ENCODE data around the gene GABBR1. TPM values are rescaled to one million over a fixed set of nuclear protein-coding genes. Genes with fewer than 3 reads are reported as not detected.

Gene GABBR1
- total and polyA plus RNA-seq, 4 donors = 1.1 to 4.7 (median 1.4) TPM

DNA sequence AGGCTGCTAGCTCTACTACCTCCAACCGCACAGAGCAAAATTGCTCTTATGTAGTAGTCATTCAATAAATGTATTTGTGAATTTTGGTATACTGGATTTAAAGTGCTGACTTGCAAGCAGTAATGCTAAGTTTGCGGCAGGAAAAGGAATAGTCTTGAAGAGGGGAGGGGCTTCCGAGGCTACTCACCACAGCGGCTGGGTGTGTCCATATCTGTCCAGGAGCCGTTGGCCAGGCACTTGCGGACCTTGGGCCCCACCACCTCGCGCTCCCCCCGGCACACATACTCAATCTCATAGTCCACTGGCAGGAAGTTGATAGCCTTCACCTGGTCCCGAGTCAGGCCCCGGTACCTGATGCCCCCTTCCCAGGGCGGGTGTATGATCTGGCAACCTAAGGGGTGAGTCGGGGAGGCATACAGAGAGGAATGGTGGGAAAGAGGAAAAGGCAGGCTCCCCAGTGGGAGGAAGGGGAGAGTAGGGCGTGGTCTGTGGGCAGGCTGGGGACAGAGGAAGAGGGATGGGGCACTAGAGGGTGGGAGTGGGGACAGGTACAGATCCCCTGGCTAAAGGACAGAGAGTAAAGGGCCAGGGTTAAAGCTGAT lies 1.7 kb downstream of the GABBR1 start:
- no peak overlapping the region for H3K9ac ChIP-seq (ENCODE audit: low read depth in 1 of 2, low read length in 2 of 2)
- peaks cover 7 to 25% (median 14%) of the 10 kb centered on the region in 4 donors for H3K4me1 ChIP-seq (ENCODE audit: control insufficient read depth in 4 of 4, insufficient read depth in 4 of 4, low read length in 3 of 4)
- no peak overlapping the region for H3K4me3 ChIP-seq (ENCODE audit: low read depth in 1 of 3, low read length in 3 of 3)
- H3K36me3 ChIP-seq (ENCODE audit: control insufficient read depth in 4 of 4, insufficient read depth in 3 of 4, low read depth in 1 of 4, low read length in 3 of 4) = no peaks in the 10 kb centered on the region
- peaks cover 0 to 27% (median 1%) of the 10 kb centered on the region in 4 donors for H3K27me3 ChIP-seq (ENCODE audit: control insufficient read depth in 4 of 4, insufficient read depth in 4 of 4, low read length in 3 of 4)
- H3K27ac ChIP-seq (ENCODE audit: low read depth in 1 of 2, low read length in 2 of 2) = no peak overlapping the region
- 37% methylated on average over 14 of the region's 14 CpGs for WGBS
- no peaks in the 10 kb centered on the region for H3K9me3 ChIP-seq (ENCODE audit: control insufficient read depth in 4 of 4, low read length in 3 of 4)
- no peak for DNase-seq (ENCODE audit: low spot score)
- no peak for TF ChIP-seq GABPA (IDR thresholded peaks at IDR 0.05 in 1 of 2, conservative IDR thresholded peaks at IDR 0.05 in 1 of 2)
- no peak for TF ChIP-seq NR2F2 (IDR thresholded peaks at IDR 0.05)
- no peak for TF ChIP-seq FOXA2 (IDR thresholded peaks at IDR 0.05)
- no peak for TF ChIP-seq FOXA1 (IDR thresholded peaks at IDR 0.05)
- TF ChIP-seq, protein P1, sequence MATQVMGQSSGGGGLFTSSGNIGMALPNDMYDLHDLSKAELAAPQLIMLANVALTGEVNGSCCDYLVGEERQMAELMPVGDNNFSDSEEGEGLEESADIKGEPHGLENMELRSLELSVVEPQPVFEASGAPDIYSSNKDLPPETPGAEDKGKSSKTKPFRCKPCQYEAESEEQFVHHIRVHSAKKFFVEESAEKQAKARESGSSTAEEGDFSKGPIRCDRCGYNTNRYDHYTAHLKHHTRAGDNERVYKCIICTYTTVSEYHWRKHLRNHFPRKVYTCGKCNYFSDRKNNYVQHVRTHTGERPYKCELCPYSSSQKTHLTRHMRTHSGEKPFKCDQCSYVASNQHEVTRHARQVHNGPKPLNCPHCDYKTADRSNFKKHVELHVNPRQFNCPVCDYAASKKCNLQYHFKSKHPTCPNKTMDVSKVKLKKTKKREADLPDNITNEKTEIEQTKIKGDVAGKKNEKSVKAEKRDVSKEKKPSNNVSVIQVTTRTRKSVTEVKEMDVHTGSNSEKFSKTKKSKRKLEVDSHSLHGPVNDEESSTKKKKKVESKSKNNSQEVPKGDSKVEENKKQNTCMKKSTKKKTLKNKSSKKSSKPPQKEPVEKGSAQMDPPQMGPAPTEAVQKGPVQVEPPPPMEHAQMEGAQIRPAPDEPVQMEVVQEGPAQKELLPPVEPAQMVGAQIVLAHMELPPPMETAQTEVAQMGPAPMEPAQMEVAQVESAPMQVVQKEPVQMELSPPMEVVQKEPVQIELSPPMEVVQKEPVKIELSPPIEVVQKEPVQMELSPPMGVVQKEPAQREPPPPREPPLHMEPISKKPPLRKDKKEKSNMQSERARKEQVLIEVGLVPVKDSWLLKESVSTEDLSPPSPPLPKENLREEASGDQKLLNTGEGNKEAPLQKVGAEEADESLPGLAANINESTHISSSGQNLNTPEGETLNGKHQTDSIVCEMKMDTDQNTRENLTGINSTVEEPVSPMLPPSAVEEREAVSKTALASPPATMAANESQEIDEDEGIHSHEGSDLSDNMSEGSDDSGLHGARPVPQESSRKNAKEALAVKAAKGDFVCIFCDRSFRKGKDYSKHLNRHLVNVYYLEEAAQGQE (IDR thresholded peaks at IDR 0.05) = no peak
- no peak for TF ChIP-seq TAF1 (conservative IDR thresholded peaks at IDR 0.05)
- TF ChIP-seq, protein P2, sequence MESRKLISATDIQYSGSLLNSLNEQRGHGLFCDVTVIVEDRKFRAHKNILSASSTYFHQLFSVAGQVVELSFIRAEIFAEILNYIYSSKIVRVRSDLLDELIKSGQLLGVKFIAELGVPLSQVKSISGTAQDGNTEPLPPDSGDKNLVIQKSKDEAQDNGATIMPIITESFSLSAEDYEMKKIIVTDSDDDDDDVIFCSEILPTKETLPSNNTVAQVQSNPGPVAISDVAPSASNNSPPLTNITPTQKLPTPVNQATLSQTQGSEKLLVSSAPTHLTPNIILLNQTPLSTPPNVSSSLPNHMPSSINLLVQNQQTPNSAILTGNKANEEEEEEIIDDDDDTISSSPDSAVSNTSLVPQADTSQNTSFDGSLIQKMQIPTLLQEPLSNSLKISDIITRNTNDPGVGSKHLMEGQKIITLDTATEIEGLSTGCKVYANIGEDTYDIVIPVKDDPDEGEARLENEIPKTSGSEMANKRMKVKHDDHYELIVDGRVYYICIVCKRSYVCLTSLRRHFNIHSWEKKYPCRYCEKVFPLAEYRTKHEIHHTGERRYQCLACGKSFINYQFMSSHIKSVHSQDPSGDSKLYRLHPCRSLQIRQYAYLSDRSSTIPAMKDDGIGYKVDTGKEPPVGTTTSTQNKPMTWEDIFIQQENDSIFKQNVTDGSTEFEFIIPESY (IDR thresholded peaks at IDR 0.05) = no peak
- TF ChIP-seq EGR1 (IDR thresholded peaks at IDR 0.05; ENCODE audit: low read depth in 2 of 2) = no peak
- TF ChIP-seq, protein P3, sequence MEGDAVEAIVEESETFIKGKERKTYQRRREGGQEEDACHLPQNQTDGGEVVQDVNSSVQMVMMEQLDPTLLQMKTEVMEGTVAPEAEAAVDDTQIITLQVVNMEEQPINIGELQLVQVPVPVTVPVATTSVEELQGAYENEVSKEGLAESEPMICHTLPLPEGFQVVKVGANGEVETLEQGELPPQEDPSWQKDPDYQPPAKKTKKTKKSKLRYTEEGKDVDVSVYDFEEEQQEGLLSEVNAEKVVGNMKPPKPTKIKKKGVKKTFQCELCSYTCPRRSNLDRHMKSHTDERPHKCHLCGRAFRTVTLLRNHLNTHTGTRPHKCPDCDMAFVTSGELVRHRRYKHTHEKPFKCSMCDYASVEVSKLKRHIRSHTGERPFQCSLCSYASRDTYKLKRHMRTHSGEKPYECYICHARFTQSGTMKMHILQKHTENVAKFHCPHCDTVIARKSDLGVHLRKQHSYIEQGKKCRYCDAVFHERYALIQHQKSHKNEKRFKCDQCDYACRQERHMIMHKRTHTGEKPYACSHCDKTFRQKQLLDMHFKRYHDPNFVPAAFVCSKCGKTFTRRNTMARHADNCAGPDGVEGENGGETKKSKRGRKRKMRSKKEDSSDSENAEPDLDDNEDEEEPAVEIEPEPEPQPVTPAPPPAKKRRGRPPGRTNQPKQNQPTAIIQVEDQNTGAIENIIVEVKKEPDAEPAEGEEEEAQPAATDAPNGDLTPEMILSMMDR (IDR thresholded peaks at IDR 0.05; ENCODE audit: low read depth, low read length, missing input control) = no peak
- no peak for TF ChIP-seq YY1 (IDR thresholded peaks at IDR 0.05)

DNA sequence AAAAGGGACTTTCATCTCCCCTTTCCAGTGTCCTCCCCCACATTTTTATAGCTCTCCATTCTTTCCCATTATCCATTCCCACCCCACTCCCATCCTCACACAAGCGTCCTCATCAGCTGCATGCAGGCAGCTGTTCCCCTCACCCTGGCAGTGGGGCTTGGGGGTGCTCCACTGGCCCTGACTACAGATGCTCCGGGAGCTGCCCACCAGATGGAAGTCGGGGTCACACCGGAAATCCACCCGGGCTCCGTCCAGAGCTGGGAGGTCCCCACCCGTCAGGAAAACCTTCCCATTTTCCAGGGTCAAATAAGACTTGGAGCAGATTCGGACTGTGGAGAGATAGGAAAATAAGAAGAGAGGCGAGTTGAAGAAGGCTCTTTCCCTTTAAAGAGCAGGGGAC lies 2.7 kb downstream of the GABBR1 start:
- Histone ChIP-seq H3K4me1 (ENCODE audit: control insufficient read depth in 4 of 4, insufficient read depth in 4 of 4, low read length in 3 of 4) (peaks cover 7 to 25% (median 14%) of the 10 kb centered on the region in 4 donors), H3K4me3 (ENCODE audit: low read depth in 1 of 3, low read length in 3 of 3) (no peak overlapping the region), H3K36me3 (ENCODE audit: control insufficient read depth in 4 of 4, insufficient read depth in 3 of 4, low read depth in 1 of 4, low read length in 3 of 4) (no peaks in the 10 kb centered on the region), H3K9ac (ENCODE audit: low read depth in 1 of 2, low read length in 2 of 2) (no peak overlapping the region), H3K27ac (ENCODE audit: low read depth in 1 of 2, low read length in 2 of 2) (no peak overlapping the region), H3K27me3 (ENCODE audit: control insufficient read depth in 4 of 4, insufficient read depth in 4 of 4, low read length in 3 of 4) (peaks cover 0 to 27% (median 1%) of the 10 kb centered on the region in 4 donors), H3K9me3 (ENCODE audit: control insufficient read depth in 4 of 4, low read length in 3 of 4) (no peaks in the 10 kb centered on the region)
- 57% methylated on average over 9 of the region's 9 CpGs for WGBS
- no peak for DNase-seq (ENCODE audit: low spot score)
- TF ChIP-seq, protein P3 (IDR thresholded peaks at IDR 0.05; ENCODE audit: low read depth, low read length, missing input control) = no peak
- TF ChIP-seq GABPA (IDR thresholded peaks at IDR 0.05 in 1 of 2, conservative IDR thresholded peaks at IDR 0.05 in 1 of 2) (no peak), EGR1 (IDR thresholded peaks at IDR 0.05; ENCODE audit: low read depth in 2 of 2) (no peak), RXRA (IDR thresholded peaks at IDR 0.05) (no peak), HNF4G (IDR thresholded peaks at IDR 0.05) (no peak), JUND (IDR thresholded peaks at IDR 0.05) (no peak), FOXA1 (IDR thresholded peaks at IDR 0.05) (no peak), HNF4A (conservative IDR thresholded peaks at IDR 0.05) (no peak), SP1 (IDR thresholded peaks at IDR 0.05) (no peak)
- TF ChIP-seq, protein P4, sequence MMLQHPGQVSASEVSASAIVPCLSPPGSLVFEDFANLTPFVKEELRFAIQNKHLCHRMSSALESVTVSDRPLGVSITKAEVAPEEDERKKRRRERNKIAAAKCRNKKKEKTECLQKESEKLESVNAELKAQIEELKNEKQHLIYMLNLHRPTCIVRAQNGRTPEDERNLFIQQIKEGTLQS (IDR thresholded peaks at IDR 0.05) = no peak
- TF ChIP-seq, protein P2 (IDR thresholded peaks at IDR 0.05) = no peak
